ENCODE results near the gene MYORG. TPM values are rescaled to one million over a fixed set of nuclear protein-coding genes. Genes with fewer than 3 reads are reported as not detected.

Gene MYORG
- polyA plus RNA-seq, 4 donors = 9.7 to 83.0 (median 13.7) TPM

Other genes with a start within 250 kb of the MYORG start
- gene UBAP1, start 197.9 kb downstream of the MYORG start, polyA plus RNA-seq = 10 to 100 TPM; 32.6 to 44.1 (median 37.5) TPM
- gene KIF24, start 47.6 kb downstream of the MYORG start, polyA plus RNA-seq = 1 to 10 TPM in 2 of 4 donors, under 1 TPM in 2; 0.27 to 2.1 (median 0.98) TPM
- 10 to 100 TPM; 24.9 to 47.3 (median 31.5) TPM for gene NUDT2, start 47.3 kb downstream of the MYORG start, polyA plus RNA-seq
- 1 to 10 TPM; 2.7 to 9.0 (median 4.5) TPM for gene FAM219A, start 81.7 kb upstream of the MYORG start, polyA plus RNA-seq
- gene DNAI1, start 81.9 kb upstream of the MYORG start, polyA plus RNA-seq = under 1 TPM in 1 of 4 donors, not detected in 3; 0.22 TPM
- gene ENHO, start 146.1 kb upstream of the MYORG start, polyA plus RNA-seq = 1 to 10 TPM; 1.8 to 8.9 (median 5.1) TPM
- 1 to 10 TPM; 1.1 to 9.3 (median 5.9) TPM for gene CNTFR, start 212.8 kb upstream of the MYORG start, polyA plus RNA-seq
- gene RPP25L, start 235.2 kb upstream of the MYORG start, polyA plus RNA-seq = 10 to 100 TPM; 41.2 to 93.7 (median 72.4) TPM
- gene DCTN3, start 243.6 kb upstream of the MYORG start, polyA plus RNA-seq = 10 to 100 TPM; 55.7 to 92.9 (median 85.9) TPM

Data from small intestine (tissue), 4 donors.